ENCODE data around the gene GNL1. TPM values are rescaled to one million over a fixed set of nuclear protein-coding genes. Genes with fewer than 3 reads are reported as not detected.

The GNL1 gene
- total and polyA plus RNA-seq, 2 donors (not counting 1 experiment from before 2014, with no cell fraction given), result 36.0 to 107 TPM

- no peaks in the 10 kb centered on the region for H3K27me3 ChIP-seq (replicated peaks in 1 of 4; ENCODE audit: control extremely low read depth in 1 of 4, control insufficient read depth in 3 of 4, insufficient read depth in 4 of 4, low read length in 3 of 4)
- Mint-ChIP-seq H3K27me3 (no peaks in the 10 kb centered on the region), H3K4me3 (peak within 1 kb of the TSS; percentile 99), H3K27ac (peak within 1 kb of the TSS; percentile 99), H3K4me1 (peaks cover 33% of the 10 kb centered on the region), H3K9me3 (ENCODE audit: insufficient read depth) (no peaks in the 10 kb centered on the region)
- H3K36me3 ChIP-seq (replicated peaks in 1 of 2; ENCODE audit: control extremely low read depth in 1 of 2, control insufficient read depth in 1 of 2, extremely low read depth in 1 of 2, insufficient read depth in 2 of 2, low read length in 1 of 2), result peaks cover 0 to 26% of the 10 kb centered on the region in 2 experiments
- peak within 1 kb of the TSS; percentile 91 to 95 for H3K27ac ChIP-seq (ENCODE audit: low read length in 2 of 2)
- H3K9me3 ChIP-seq (ENCODE audit: control extremely low read depth in 1 of 3, control insufficient read depth in 2 of 3, insufficient read depth in 1 of 3, low read length in 2 of 3), result no peaks in the 10 kb centered on the region
- H3K9ac ChIP-seq (ENCODE audit: low read length), result peak within 1 kb of the TSS; percentile 99
- peak within 1 kb of the TSS; percentile 98 for H3K4me2 ChIP-seq (replicated peaks; ENCODE audit: low read depth, low read length, poor library complexity, severe bottlenecking)
- DNase-seq (peak; percentile 96), ATAC-seq (ENCODE audit: low read depth) (peak; percentile 53)
- H4K20me1 ChIP-seq (ENCODE audit: control insufficient read depth, insufficient read depth, low read length, poor library complexity, severe bottlenecking), result peaks cover 5% of the 10 kb centered on the region
- 0% methylated on average over 28 of the region's 42 CpGs for WGBS (ENCODE audit: insufficient coverage)
- peaks cover 19 to 27% of the 10 kb centered on the region in 2 donors for H3K4me1 ChIP-seq (ENCODE audit: control insufficient read depth in 2 of 2, insufficient read depth in 2 of 2, low read length in 2 of 2)
- ChIA-PET POLR2A (interaction anchor here (0.5 to 3.4 kb wide), 14 partner anchors 9 to 1095 kb away, joined by 3 to 16 read pairs (median 4); partner anchors contain the start of genes ABCF1, BAG6, MDC1 and MRPS18B), CTCF (interaction anchor here (0.8 to 8.1 kb wide), 9 partner anchors 15 to 174 kb away, joined by 3 to 94 read pairs (median 4); no protein-coding TSS in a partner anchor)
- H3K4me3 ChIP-seq (ENCODE audit: control extremely low read depth in 1 of 5, extremely low read depth in 1 of 5, insufficient read depth in 1 of 5, low read depth in 2 of 5, low read length in 4 of 5), result peak within 1 kb of the TSS; percentile 81 to 100 (median 94)
- H2AFZ ChIP-seq (ENCODE audit: insufficient read depth, low read depth, low read length, poor library complexity, severe bottlenecking), result peak within 1 kb of the TSS; percentile 85
- intact Hi-C loops (cut with micrococcal nuclease), result loop anchor here (1.0 to 5.0 kb wide), 8 partner anchors 14 to 164 kb away; partner anchors contain the start of genes ABCF1, C6orf136, DHX16 and HLA-E
- no peak for TF ChIP-seq EZH2 (IDR thresholded peaks at IDR 0.05; ENCODE audit: borderline replicate concordance, insufficient read depth, low read depth, low read length, poor library complexity, severe bottlenecking)
- no peak for TF ChIP-seq CTCF (IDR thresholded peaks at IDR 0.05)
- H3K79me2 ChIP-seq (ENCODE audit: control insufficient read depth, insufficient read depth, low read length), result peaks cover 47% of the 10 kb centered on the region
Observed at GRCh38 chr6:30556906-30557682, 805 bp upstream of the GNL1 start, which contains the start of gene PRR3. Gene PRR3 (plus strand): TSS chr6:30557295. CDS start chr6:30557345, 50 bp downstream.

Data from B cell (primary cell).